Mesothelial cell of epicardium (in vitro differentiated cells): Measurements from ENCODE around the gene MTMR6. TPM values are rescaled to one million over a fixed set of nuclear protein-coding genes. Genes with fewer than 3 reads are reported as not detected.

Experiments used
- DNase-seq, 2 experiments: peaks; one replicate each; pipeline ENCODE4 v3.0.0; 2021; ENCODE audit warnings: low spot score in 2 of 2; ENCODE audit not compliant: unreplicated experiment in 2 of 2
- H3K27ac Mint-ChIP-seq: 2 replicates; pipeline ENCODE4 v1.8.0; 2021; ENCODE audit warnings: mixed read lengths
- H3K27me3 Mint-ChIP-seq: 2 replicates; pipeline ENCODE4 v1.8.0; 2021; ENCODE audit warnings: low read depth, mixed read lengths
- H3K36me3 Mint-ChIP-seq: 2 replicates; pipeline ENCODE4 v1.8.0; 2021; ENCODE audit warnings: mixed read lengths
- H3K4me1 Mint-ChIP-seq: 2 replicates; pipeline ENCODE4 v1.8.0; 2021; ENCODE audit warnings: mixed read lengths
- H3K4me3 Mint-ChIP-seq: 2 replicates; pipeline ENCODE4 v1.8.0; 2021; ENCODE audit warnings: mild to moderate bottlenecking, moderate library complexity, mixed read lengths
- H3K9me3 Mint-ChIP-seq: 2 replicates; pipeline ENCODE4 v1.8.0; 2021; ENCODE audit warnings: mixed read lengths
- total RNA-seq: library from RNA; stranded (reverse); gene quantifications from 3 replicates; pipeline ENCODE4 v1.2.1, GENCODE V29; 2021
- TF ChIP-seq, protein P1 (sequence below): fragments of 200-600 bp; sonication (generic); IDR thresholded peaks from one replicate; pipeline ENCODE4 v1.5.0; 2021; ENCODE audit warnings: antibody characterized with exemption; ENCODE audit not compliant: unreplicated experiment

The MTMR6 gene
- total RNA-seq, 1 donor from 2014 or later = 11.0 TPM

- Mint-ChIP-seq H3K36me3 (no peaks in the 10 kb centered on the region), H3K4me1 (peaks cover 10% of the 10 kb centered on the region), H3K9me3 (peaks cover 5% of the 10 kb centered on the region), H3K27ac (peak overlapping the region; percentile 54), H3K27me3 (no peaks in the 10 kb centered on the region), H3K4me3 (no peak overlapping the region)
- no peak for DNase-seq
- TF ChIP-seq, protein P1, sequence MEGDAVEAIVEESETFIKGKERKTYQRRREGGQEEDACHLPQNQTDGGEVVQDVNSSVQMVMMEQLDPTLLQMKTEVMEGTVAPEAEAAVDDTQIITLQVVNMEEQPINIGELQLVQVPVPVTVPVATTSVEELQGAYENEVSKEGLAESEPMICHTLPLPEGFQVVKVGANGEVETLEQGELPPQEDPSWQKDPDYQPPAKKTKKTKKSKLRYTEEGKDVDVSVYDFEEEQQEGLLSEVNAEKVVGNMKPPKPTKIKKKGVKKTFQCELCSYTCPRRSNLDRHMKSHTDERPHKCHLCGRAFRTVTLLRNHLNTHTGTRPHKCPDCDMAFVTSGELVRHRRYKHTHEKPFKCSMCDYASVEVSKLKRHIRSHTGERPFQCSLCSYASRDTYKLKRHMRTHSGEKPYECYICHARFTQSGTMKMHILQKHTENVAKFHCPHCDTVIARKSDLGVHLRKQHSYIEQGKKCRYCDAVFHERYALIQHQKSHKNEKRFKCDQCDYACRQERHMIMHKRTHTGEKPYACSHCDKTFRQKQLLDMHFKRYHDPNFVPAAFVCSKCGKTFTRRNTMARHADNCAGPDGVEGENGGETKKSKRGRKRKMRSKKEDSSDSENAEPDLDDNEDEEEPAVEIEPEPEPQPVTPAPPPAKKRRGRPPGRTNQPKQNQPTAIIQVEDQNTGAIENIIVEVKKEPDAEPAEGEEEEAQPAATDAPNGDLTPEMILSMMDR = no peak
Measured at GRCh38 chr13:25203127-25203740, 84.1 kb downstream of the MTMR6 start.

DNA sequence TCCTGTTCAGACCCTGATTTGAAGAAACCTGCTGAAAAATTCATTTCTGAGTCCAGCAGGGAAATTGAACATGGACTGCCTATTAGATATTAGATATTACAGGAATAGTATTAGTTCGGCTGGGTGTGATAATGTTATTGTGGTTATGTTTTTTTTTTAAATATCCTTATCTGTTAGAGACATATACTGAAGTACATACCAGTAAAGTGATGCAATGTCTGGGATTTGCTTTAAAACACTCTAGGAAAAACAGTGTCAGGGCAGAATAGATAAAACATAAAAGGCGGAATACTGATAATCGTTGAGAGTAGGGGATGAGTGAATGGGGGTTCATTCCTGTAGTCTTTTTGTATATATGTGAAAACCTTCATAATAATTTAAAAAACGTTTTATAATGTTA is 86.5 kb downstream of the MTMR6 start:
- Mint-ChIP-seq H3K4me1 (peaks cover 10% of the 10 kb centered on the region), H3K27ac (peak overlapping the region; percentile 19), H3K36me3 (no peaks in the 10 kb centered on the region), H3K27me3 (peaks cover 2% of the 10 kb centered on the region), H3K4me3 (no peak overlapping the region), H3K9me3 (peaks cover 5% of the 10 kb centered on the region)
- TF ChIP-seq, protein P1 = no peak
- no peak for DNase-seq

DNA sequence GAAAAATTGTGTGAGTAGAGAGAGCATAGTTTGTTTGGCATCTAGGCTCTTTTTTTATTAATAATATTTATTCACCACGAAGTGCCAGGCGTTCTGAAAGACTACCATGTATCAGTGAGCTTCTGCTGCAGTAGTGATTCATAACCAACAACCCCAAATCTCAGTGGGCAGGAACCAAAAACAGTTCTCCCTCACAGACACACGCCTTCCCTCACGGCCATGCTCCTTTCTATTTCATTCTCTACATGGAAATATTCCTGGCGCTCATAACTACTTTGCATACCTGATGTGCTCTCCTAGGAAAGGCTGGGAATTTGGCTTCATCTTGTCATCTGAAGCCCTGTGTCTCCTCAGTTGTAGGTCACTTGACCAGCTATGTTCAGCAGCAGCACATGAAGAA is 88.6 kb downstream of the MTMR6 start:
- H3K27me3 Mint-ChIP-seq = peaks cover 2% of the 10 kb centered on the region
- no peak for DNase-seq
- peaks cover 13% of the 10 kb centered on the region for H3K9me3 Mint-ChIP-seq
- TF ChIP-seq, protein P1 = no peak
- no peak overlapping the region for H3K4me3 Mint-ChIP-seq
- H3K36me3 Mint-ChIP-seq = no peaks in the 10 kb centered on the region
- no peak overlapping the region for H3K27ac Mint-ChIP-seq
- H3K4me1 Mint-ChIP-seq = peaks cover 10% of the 10 kb centered on the region

- Mint-ChIP-seq H3K27ac (no peak overlapping the region), H3K27me3 (peaks cover 8% of the 10 kb centered on the region), H3K36me3 (no peaks in the 10 kb centered on the region), H3K9me3 (peaks cover 11% of the 10 kb centered on the region), H3K4me1 (peaks cover 6% of the 10 kb centered on the region), H3K4me3 (no peak overlapping the region)
- TF ChIP-seq, protein P1 = no peak
- no peak for DNase-seq
Measured at GRCh38 chr13:25196971-25197370, 90.3 kb downstream of the MTMR6 start.

Other genes with a start within 250 kb of the MTMR6 start
- 0.27 to 0.38 TPM (median 0.29 TPM) in 3 replicates for gene PABPC3, start 191.4 kb downstream of the MTMR6 start, total RNA-seq
- 0.57 to 0.60 TPM (median 0.60 TPM) in 3 replicates for gene AMER2, start 115.2 kb downstream of the MTMR6 start, total RNA-seq
- 59.0 to 63.7 TPM (median 60.3 TPM) in 3 replicates for gene NUP58, start 14.1 kb upstream of the MTMR6 start, total RNA-seq
- 35.8 to 39.1 TPM (median 35.9 TPM) in 3 replicates for gene ATP8A2, start 84.5 kb upstream of the MTMR6 start, total RNA-seq